ENCODE measurements around the gene RAD51AP1. TPM values are rescaled to one million over a fixed set of nuclear protein-coding genes. Genes with fewer than 3 reads are reported as not detected.

The RAD51AP1 gene
- polyA plus RNA-seq, 1 donor from 2014 or later = 6.6 TPM

DNA sequence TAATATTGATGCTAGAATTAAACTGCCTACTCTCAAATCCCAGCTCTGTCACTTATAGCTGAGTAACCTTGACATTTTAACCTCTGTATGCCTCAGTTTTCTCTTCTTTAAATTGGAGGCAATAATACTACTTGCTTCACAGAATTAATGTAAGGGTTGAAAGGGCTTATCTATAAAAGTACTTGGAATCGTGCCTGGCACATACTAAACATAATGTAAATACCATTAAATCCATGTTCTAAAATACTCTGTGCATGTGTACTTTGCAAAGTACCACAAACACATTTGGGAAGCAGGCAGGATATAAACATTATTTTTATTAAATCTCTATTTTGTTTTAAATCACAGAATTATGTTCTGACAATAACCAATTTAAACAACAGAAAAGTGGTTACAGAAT lies 65.3 kb downstream of the RAD51AP1 start:
- H3K9me3 ChIP-seq (ENCODE audit: low read length) = no peaks in the 10 kb centered on the region
- no peak for TF ChIP-seq TAF1 (IDR thresholded peaks at IDR 0.05; ENCODE audit: low read depth)
- TF ChIP-seq EZH2 (IDR thresholded peaks at IDR 0.05; ENCODE audit: borderline replicate concordance, insufficient read depth, low read length, poor library complexity, severe bottlenecking) = no peak
- TF ChIP-seq, protein P1, sequence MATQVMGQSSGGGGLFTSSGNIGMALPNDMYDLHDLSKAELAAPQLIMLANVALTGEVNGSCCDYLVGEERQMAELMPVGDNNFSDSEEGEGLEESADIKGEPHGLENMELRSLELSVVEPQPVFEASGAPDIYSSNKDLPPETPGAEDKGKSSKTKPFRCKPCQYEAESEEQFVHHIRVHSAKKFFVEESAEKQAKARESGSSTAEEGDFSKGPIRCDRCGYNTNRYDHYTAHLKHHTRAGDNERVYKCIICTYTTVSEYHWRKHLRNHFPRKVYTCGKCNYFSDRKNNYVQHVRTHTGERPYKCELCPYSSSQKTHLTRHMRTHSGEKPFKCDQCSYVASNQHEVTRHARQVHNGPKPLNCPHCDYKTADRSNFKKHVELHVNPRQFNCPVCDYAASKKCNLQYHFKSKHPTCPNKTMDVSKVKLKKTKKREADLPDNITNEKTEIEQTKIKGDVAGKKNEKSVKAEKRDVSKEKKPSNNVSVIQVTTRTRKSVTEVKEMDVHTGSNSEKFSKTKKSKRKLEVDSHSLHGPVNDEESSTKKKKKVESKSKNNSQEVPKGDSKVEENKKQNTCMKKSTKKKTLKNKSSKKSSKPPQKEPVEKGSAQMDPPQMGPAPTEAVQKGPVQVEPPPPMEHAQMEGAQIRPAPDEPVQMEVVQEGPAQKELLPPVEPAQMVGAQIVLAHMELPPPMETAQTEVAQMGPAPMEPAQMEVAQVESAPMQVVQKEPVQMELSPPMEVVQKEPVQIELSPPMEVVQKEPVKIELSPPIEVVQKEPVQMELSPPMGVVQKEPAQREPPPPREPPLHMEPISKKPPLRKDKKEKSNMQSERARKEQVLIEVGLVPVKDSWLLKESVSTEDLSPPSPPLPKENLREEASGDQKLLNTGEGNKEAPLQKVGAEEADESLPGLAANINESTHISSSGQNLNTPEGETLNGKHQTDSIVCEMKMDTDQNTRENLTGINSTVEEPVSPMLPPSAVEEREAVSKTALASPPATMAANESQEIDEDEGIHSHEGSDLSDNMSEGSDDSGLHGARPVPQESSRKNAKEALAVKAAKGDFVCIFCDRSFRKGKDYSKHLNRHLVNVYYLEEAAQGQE (IDR thresholded peaks at IDR 0.05; ENCODE audit: borderline replicate concordance) = no peak
- no peak for TF ChIP-seq POLR2AphosphoS5 (IDR thresholded peaks at IDR 0.05)
- no peak for TF ChIP-seq EP300 (conservative IDR thresholded peaks at IDR 0.05; ENCODE audit: poor library complexity, severe bottlenecking)
- TF ChIP-seq MXI1 (conservative IDR thresholded peaks at IDR 0.05; ENCODE audit: poor library complexity, severe bottlenecking) = no peak
- no peak for TF ChIP-seq SMC3 (conservative IDR thresholded peaks at IDR 0.05; ENCODE audit: poor library complexity)
- TF ChIP-seq RAD21 (conservative IDR thresholded peaks at IDR 0.05) = no peak
- TF ChIP-seq, protein P2, sequence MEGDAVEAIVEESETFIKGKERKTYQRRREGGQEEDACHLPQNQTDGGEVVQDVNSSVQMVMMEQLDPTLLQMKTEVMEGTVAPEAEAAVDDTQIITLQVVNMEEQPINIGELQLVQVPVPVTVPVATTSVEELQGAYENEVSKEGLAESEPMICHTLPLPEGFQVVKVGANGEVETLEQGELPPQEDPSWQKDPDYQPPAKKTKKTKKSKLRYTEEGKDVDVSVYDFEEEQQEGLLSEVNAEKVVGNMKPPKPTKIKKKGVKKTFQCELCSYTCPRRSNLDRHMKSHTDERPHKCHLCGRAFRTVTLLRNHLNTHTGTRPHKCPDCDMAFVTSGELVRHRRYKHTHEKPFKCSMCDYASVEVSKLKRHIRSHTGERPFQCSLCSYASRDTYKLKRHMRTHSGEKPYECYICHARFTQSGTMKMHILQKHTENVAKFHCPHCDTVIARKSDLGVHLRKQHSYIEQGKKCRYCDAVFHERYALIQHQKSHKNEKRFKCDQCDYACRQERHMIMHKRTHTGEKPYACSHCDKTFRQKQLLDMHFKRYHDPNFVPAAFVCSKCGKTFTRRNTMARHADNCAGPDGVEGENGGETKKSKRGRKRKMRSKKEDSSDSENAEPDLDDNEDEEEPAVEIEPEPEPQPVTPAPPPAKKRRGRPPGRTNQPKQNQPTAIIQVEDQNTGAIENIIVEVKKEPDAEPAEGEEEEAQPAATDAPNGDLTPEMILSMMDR (IDR thresholded peaks at IDR 0.05; ENCODE audit: poor library complexity, severe bottlenecking) = no peak
- H3K27ac ChIP-seq (ENCODE audit: low read length) = no peak overlapping the region
- H3K36me3 ChIP-seq (ENCODE audit: insufficient read depth, low read length) = no peaks in the 10 kb centered on the region
- no peak overlapping the region for H3K4me2 ChIP-seq (ENCODE audit: low read length)
- H3F3A ChIP-seq (ENCODE audit: insufficient read depth, low read length, poor library complexity, severe bottlenecking) = no peaks in the 10 kb centered on the region
- H3K4me3 ChIP-seq (ENCODE audit: low read length) = no peak overlapping the region
- no peak overlapping the region for H2AFZ ChIP-seq (ENCODE audit: low read depth, low read length)
- H3K9ac ChIP-seq (ENCODE audit: low read length) = no peak overlapping the region
- no peaks in the 10 kb centered on the region for H3K9me2 ChIP-seq (ENCODE audit: insufficient read depth, low read length)
- H3K79me2 ChIP-seq (replicated peaks; ENCODE audit: insufficient read depth, low read length) = peaks cover 4% of the 10 kb centered on the region
- H4K20me1 ChIP-seq (ENCODE audit: insufficient read depth) = no peaks in the 10 kb centered on the region
- no peaks in the 10 kb centered on the region for H3K27me3 ChIP-seq (ENCODE audit: insufficient read depth, low read depth, low read length)

DNA sequence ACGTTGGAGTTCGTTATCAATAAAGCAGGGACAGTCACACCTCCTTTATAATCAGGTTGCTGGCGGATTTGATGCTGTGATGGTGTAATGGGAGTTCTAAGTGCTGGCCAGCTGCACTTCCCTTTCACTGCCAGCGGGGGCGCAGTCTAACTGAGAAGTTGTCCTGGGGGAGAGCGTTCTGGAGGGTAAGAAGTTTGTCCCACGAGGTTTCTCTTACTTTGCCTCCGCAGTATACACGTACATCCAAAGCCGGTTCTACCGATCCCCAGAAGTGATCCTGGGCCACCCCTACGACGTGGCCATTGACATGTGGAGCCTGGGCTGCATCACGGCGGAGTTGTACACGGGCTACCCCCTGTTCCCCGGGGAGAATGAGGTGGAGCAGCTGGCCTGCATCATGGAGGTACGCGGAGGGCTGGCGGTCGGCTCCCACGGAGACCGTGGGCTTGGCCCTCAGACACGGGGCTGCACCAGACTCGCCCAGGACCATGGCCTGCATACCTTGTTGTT lies 66.0 kb downstream of the RAD51AP1 start:
- peak overlapping the region; percentile 46 for H3K4me2 ChIP-seq (ENCODE audit: low read length)
- no peaks in the 10 kb centered on the region for H3F3A ChIP-seq (ENCODE audit: insufficient read depth, low read length, poor library complexity, severe bottlenecking)
- no peaks in the 10 kb centered on the region for H3K9me2 ChIP-seq (ENCODE audit: insufficient read depth, low read length)
- H3K36me3 ChIP-seq (ENCODE audit: insufficient read depth, low read length) = no peaks in the 10 kb centered on the region
- peaks cover 4% of the 10 kb centered on the region for H3K79me2 ChIP-seq (replicated peaks; ENCODE audit: insufficient read depth, low read length)
- peak overlapping the region; percentile 25 for H3K9ac ChIP-seq (ENCODE audit: low read length)
- H3K27me3 ChIP-seq (ENCODE audit: insufficient read depth, low read depth, low read length) = no peaks in the 10 kb centered on the region
- H3K9me3 ChIP-seq (ENCODE audit: low read length) = no peaks in the 10 kb centered on the region
- peak overlapping the region; percentile 24 for H2AFZ ChIP-seq (ENCODE audit: low read depth, low read length)
- H4K20me1 ChIP-seq (ENCODE audit: insufficient read depth) = no peaks in the 10 kb centered on the region
- H3K27ac ChIP-seq (ENCODE audit: low read length) = no peak overlapping the region
- no peak for TF ChIP-seq TAF1 (IDR thresholded peaks at IDR 0.05; ENCODE audit: low read depth)
- peak; percentile 27 for TF ChIP-seq SMC3 (conservative IDR thresholded peaks at IDR 0.05; ENCODE audit: poor library complexity)
- no peak for TF ChIP-seq EZH2 (IDR thresholded peaks at IDR 0.05; ENCODE audit: borderline replicate concordance, insufficient read depth, low read length, poor library complexity, severe bottlenecking)
- peak; percentile 64 for TF ChIP-seq MXI1 (conservative IDR thresholded peaks at IDR 0.05; ENCODE audit: poor library complexity, severe bottlenecking)
- TF ChIP-seq RAD21 (conservative IDR thresholded peaks at IDR 0.05) = peak; percentile 44
- TF ChIP-seq, protein P2 (IDR thresholded peaks at IDR 0.05; ENCODE audit: poor library complexity, severe bottlenecking) = peak; percentile 80
- H3K4me3 ChIP-seq (ENCODE audit: low read length) = peak overlapping the region; percentile 67

Data from neural cell (in vitro differentiated cells).